AG10803 (cell line): Measurements from ENCODE around the gene MAP4K3.

Experiments used
- DNase-seq: peaks from one replicate; pipeline ENCODE4 v3.0.0; 2010; ENCODE audit warnings: low read depth
- H3K4me3 ChIP-seq: 2 replicates; pipeline ENCODE4 v1.5.1; 2011; ENCODE audit warnings: mild to moderate bottlenecking, low read length, control low read depth
- TF ChIP-seq, protein P1 (sequence below): conservative IDR thresholded peaks from 2 replicates; pipeline ENCODE4 v1.5.1; 2011; ENCODE audit warnings: mild to moderate bottlenecking, low read length, control low read depth, inconsistent platforms

MAP4K3 gene

DNA sequence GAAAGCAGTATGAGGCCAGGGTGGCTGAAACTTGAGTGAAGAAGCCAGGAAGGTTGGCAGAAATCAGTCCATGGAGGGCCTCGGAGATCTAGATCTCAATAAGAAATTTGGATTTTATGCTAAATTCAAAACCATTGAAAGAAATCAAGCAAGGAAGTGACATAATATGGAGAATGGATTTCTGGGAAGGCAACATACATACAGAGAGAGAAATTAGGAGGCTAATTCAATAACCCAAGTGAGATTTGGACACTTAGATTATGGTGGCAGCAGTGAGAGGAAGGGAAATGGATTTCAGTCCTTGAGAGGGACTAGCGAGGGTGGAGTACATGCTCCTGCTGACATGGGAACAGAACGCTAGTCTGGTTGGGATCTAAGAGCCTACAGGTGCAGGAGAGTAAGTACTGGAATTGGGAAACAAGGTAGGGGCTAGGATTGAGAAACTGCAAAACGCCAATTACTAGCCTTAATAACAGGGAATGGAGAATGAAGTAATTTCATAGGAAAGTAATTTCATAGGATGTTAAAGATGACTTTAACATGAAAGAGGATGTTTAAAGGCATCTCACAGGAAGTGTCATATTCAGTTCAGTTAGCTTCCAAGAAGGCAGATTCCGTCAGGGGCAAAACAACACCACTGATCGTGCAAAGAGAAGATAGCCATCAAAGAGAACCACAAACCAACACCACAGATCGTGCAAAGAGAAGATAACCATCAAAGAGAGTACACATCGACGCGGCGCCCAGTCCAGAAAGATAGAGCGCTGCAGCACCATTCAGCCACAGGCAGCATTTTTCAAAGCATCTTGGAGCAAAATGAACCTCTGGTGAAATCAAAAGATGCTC, 220.5 kb downstream of the MAP4K3 start:
- no peak for DNase-seq
- no peak overlapping the region for H3K4me3 ChIP-seq
- TF ChIP-seq, protein P1, sequence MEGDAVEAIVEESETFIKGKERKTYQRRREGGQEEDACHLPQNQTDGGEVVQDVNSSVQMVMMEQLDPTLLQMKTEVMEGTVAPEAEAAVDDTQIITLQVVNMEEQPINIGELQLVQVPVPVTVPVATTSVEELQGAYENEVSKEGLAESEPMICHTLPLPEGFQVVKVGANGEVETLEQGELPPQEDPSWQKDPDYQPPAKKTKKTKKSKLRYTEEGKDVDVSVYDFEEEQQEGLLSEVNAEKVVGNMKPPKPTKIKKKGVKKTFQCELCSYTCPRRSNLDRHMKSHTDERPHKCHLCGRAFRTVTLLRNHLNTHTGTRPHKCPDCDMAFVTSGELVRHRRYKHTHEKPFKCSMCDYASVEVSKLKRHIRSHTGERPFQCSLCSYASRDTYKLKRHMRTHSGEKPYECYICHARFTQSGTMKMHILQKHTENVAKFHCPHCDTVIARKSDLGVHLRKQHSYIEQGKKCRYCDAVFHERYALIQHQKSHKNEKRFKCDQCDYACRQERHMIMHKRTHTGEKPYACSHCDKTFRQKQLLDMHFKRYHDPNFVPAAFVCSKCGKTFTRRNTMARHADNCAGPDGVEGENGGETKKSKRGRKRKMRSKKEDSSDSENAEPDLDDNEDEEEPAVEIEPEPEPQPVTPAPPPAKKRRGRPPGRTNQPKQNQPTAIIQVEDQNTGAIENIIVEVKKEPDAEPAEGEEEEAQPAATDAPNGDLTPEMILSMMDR = no peak

- no peak for DNase-seq
- TF ChIP-seq, protein P1 = no peak
- H3K4me3 ChIP-seq = no peak overlapping the region
Observed at GRCh38 chr2:39215545-39215944, 221.5 kb downstream of the MAP4K3 start.

DNA sequence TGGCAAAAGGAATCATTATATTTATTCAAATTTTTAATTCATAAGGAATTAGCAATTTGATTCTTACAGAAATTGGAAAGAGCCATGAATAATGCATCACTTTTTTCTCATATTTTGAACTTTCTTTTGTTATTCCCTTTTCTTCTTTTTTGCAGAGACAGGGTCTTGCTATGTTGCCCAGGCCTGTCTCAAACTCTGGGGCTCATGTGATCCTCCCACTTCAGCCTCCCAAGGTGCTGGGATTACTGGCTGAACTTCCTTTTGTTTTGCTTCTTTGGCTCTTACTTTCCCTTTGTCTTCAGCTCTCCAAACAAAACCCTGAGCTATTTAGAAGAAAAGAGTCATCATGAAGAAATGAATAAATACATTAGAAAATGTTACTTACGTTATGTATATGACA, 224.1 kb downstream of the MAP4K3 start:
- H3K4me3 ChIP-seq = no peak overlapping the region
- TF ChIP-seq, protein P1 = no peak
- DNase-seq = no peak

DNA sequence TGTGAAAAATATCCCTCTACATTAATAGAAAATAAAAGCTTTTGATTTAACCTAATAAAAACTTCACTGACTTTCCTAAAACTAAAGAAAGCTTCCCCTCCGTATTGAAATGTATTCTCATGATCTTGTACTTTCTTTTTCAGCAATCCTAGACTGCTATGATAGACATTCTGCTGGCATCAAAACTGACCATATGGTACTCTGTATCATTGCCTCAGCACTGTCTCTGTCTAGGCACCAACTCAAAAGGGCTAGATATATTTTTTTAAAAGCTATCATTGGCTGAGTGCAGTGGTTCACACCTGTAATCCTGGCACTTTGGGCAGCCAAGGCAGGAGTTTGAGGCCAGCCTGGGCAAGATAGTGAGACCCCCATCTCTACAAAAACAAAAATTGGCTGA, 226.2 kb downstream of the MAP4K3 start:
- TF ChIP-seq, protein P1 = no peak
- no peak for DNase-seq

DNA sequence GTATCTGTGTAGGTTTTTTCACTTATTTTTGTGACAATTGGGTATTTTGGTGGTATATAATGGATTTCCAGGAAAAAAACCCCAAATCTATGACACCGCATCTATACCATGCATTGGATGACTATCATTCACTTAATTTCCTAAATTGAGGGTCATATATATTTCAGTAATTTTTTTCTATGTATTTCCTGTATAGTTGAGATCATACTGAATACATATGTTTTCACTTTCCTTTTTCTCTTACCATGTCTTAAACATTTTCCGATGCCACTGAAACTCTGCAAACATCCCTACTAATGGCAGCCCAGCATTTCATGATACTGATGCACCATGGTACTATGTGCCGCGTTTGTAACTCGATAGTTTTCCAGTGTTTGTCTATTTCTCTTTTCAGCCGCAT, 233.7 kb downstream of the MAP4K3 start:
- TF ChIP-seq, protein P1 = no peak
- no peak for DNase-seq
- no peak overlapping the region for H3K4me3 ChIP-seq

More for the DNA sequence above, 226.2 kb downstream of the MAP4K3 start:
- H3K4me3 ChIP-seq = no peak overlapping the region

GRCh38 chr2:39202639-39203369, 234.3 kb downstream of the MAP4K3 start:
- no peak overlapping the region for H3K4me3 ChIP-seq
- DNase-seq = no peak
- TF ChIP-seq, protein P1 = no peak
